NCI-H187 treated with DMSO at 0.1 percent for 48 hours (cell line): Measurements from ENCODE around the gene NIPAL4.
"Not testable (repeated sequence)": the region's sequence is repeated elsewhere in the genome, so short reads cannot be mapped to it uniquely, and the experiment has no call there.

Source experiments
- DNase-seq: peaks from one replicate; lab custom pipeline; 2025; lab: John Stamatoyannopoulos, UW

The NIPAL4 gene

DNA sequence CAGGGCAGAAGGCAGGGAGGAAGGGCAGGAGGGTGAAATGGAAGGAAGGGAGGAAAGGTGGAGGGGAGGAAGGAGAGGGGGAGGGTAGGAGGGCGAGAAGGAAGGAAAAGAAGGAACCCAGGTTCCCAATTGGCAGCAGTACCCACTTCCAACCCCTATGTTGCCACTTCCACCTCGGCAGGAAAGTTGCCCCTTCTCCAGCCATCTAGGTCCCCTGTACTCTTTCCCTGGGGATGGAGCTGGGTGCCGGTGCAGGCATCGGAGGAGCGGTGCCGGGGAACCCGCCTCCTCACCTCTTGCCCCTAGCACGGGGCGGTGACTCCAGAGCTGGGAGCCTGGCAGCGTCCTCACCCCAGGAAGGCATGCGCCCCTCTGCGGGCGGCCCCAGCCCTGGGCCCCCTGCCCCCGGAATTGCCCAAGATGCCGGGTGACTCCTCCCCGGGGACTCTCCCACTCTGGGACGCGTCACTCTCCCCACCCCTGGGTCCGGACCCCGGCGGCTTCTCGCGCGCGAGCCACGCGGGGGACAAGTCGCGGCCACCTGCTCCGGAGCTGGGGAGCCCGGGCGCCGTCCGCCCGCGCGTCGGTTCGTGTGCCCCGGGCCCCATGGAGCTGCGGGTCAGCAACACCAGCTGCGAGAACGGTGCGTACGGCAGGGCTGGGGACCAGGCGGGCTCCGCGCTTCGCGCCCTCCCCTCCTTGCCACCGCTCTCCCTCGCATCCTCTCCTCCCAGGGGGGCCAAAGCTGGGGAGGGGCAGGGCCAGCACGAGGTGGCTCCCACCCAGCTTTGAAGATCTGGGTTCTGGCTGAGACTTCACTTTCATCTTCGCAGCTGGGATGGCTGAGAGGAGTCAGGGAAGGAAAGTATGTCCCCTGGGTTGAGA lies at the start of gene NIPAL4:
Gene NIPAL4 (plus strand): TSS at position 499 of the 885 bp plus-strand sequence. CDS start 108 bp downstream, at position 607.
- DNase-seq = no peak

DNA sequence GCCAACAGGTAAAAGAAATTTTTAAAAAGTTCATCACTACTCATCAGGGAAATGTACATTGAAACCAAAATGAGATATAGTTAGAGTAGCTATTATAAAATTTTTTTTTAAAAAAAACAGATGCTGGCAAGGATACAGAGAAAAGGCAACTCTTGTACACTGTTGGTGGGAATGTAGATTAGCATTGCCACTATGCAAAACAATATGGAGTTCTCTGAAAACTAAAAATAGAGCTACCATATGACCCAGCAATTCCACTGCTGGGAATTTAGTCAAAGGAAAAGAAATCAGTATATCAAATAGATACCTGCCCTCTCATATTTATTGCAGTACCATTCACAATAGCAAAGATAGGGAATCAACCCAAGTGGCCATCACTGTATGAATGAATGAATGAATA lies 44.2 kb upstream of the NIPAL4 start:
- no peak for DNase-seq

DNA sequence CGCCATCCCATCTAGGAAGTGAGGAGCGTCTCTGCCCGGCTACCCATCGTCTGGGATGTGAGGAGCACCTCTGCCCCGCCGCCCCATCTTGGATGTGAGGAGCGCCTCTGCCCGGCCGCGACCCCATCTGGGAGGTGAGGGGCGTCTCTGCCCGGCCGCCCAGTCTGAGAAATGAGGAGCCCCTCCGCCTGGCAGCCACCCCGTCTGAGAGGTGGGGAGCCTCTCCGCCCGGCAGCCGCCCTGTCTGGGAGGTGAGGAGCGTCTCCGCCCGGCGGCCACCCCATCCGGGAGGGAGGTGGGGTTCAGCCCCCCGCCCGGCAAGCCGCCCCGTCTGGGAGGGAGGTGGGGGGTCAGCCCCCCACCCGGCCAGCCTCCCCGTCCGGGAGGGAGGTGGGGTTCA lies 40.5 kb upstream of the NIPAL4 start:
- not testable (repeated sequence) for DNase-seq

DNA sequence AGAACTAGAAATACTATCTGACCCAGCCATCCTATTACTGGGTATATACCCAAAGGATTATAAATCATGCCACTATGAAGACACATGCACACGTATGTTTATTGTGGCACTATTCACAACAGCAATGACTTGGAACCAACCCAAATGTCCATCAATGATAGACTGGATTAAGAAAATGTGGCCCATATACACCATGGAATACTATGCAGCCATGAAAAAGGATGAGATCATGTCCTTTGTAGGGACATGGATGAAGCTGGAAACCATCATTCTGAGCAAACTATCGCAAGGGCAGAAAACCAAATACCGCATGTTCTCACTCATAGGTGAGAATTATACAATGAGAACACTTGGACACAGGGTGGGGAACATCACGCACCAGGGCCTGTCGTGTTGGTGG lies 30.1 kb upstream of the NIPAL4 start:
- not testable (repeated sequence) for DNase-seq

DNA sequence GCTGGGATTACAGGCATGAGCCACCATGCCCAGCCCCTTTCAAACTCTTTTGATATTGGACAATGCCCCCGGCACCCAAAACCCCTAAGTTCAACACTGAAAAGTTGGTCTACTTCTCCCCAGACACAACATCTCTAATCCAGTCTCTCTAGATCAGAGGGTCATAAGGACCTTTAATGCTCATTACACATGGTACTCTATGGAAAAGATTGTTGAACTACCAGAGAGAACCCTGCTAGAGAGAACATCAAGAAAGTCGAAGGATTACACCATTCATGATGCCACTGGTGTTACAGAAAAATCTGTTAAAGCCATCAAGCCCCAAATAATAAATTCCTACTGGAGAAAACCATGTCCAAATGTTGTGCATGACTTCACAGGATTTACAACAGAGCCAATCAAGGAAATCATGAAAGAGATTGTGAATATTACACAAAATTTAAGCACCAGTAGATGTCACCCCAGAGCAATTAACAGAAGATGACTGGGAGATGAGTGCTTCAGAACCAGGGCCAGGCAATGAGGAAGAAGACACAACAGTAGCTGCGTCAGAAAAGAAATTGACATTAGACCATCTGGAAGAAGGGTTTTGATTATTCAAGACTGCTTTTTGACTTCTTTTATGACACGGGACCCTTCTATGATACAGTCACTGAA lies 28.3 kb upstream of the NIPAL4 start:
- DNase-seq = peak; percentile 12

DNA sequence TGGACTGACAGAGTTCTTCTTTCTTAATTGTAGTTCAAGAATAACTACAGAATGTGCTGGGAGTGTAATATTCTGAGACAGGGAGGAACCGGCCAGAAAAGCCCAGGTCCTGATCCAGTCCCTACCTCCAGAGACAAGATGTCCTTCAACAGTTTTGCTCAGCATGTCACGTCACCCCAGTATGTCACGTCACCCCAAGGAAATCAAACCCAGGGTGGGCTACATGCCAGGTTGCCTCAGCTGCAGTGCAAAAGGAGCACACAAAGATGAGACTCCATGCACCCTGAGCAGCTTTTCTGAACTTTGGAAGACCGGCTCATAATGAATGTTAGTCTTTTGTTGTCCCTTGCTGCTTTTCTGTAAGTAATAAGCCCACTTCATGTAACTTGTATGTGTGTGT lies 25.9 kb upstream of the NIPAL4 start:
- no peak for DNase-seq

DNA sequence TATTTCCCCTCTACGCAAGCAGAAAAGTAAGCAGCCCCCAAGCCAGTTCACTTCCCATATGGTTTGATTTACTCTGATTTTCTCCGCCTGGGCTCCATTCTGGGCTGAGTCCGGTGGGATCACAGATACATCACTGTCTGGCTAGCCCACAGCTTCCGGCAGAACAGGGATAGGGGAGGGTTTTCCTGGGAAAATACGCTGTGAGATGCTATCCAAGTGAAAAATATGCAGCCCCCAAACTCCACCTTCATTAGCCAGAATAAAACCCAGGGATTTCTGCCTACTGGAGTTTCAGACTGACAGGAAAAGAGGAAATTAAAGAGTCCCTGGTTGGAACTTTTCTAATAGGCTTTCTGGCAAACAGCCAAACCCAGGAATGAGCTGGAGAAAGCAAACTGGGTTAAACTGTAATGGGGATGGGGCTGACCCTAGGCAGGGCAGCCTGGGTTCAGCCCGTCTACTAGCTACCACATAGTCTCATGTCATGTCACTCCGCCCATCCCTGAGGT lies 16.9 kb upstream of the NIPAL4 start:
- DNase-seq = no peak

DNA sequence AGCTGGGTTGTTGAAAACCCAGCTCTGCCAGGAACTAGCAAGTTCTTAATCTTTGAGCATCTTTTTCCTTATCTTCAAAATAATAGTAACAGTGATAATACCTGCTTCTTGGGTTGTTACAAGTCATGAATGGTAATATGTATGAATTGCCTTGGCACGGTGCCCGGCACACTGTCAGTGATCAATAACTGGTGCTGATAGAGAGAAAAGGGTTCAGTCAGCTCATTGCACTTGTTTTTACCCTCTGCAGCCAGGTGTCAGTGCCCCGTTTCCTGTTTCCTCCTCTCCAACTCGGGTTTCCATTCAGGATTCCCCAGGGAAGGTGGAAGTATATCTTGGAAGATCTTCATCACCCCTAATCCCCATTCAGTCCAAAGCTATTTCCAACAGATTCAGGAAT lies 15.8 kb upstream of the NIPAL4 start:
- no peak for DNase-seq

DNA sequence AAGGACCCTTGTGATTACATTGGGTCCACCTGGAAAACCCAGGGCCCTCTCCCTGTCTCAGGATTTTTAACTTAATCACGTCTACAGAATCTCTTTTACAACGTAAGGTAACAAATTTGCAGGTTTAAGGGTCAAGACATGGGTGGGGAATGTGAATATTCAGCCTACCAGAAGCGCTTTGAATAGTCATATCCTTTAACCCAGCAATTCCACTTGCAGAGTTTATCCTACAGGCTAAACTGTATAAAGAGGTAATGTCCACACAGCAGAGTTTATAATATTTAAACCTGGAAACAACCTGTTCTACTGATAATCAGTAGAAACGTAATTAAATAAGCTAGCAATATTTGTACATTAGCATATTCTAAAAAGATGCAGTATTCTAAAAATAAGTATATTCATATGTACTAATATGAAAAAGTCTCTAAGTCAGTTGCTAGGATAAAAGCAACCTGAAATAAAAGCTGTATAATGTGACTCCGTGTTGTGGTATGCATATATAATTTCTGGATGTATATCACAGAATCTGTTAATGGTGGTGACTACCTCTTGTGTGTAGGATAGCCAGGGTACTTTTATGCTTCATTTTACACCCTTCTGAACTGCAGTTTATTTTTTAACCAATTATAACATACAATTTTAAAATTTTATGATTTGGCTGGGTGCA lies 14.1 kb upstream of the NIPAL4 start:
- DNase-seq = no peak

DNA sequence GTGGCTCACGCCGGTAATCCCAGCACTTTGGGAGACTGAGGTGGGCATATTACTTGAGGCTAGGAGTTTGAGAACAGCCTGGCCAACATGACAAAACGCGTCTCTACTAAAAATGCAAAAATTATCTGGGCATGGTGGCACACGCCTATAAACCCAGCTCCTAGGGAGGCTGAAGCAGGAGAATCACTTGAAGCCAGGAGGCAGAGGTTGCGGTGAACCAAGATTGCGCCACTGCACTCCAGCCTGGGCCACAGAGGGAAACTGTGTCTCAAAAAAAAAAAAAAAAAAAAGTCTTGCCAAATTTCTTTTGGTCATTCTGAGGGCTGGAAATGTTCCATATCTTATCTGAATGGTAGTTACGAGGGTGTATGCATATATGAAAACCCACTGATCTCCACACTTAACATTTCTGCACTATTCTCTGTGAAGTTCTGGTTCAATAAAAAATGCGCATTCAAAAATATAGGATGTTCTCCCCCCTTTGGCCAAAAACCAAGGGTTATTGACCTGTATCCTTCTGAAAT lies 13.5 kb upstream of the NIPAL4 start:
- no peak for DNase-seq

DNA sequence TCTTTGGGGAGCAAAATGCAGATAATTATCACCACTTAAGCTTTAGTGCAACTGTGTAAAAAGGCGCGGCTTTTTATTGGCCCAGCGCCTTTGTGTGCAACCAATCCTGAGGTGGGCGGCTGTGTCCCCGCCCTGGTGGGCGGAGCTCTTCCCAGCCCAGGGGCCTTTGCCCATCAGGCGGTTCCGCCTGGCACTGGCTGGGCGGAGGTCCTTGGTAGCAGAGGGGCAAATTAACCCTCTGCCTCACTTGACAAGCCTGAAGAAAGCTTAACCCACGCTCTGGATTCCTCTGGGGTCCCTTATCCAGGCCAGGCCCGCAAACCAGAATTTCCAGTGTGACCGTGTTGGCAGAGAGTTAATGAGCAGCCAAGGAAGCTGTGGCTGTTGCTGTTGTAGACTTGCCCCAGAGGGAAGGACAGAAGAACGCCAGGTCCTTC lies 12.8 kb upstream of the NIPAL4 start:
- no peak for DNase-seq

DNA sequence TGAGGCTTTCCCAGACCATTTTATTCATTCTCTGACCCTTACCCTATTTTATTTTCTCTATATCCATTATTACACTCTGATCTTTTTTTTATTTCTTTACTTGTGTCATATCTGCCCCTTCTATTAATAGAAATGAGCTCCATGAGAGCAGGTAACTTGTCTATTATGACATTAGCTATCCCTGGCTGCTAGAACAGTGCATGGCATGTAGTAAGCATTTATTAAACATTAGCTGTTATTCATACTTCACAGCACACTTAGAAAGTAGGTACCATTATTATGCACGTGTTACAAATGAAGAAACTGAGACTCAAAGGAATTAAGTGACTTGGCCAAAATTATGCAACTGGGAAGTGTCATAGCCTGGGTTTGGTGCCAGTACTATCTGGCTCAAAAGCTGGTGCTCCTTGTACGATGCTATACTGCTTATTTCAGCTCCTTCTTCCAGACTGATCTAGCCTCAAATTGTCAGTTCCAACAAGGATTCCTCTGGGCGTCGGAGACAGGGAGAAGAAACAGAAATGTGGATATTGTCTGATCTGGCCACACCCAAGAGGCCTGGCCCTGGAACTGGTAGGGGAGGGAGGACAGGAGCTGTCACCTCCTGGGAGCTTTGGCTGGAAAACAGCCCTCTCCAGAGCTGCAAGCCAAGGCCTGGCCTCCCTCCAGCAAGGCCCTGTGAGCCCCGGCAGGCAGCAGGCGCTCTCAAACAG lies 10.8 kb upstream of the NIPAL4 start:
- DNase-seq = no peak

DNA sequence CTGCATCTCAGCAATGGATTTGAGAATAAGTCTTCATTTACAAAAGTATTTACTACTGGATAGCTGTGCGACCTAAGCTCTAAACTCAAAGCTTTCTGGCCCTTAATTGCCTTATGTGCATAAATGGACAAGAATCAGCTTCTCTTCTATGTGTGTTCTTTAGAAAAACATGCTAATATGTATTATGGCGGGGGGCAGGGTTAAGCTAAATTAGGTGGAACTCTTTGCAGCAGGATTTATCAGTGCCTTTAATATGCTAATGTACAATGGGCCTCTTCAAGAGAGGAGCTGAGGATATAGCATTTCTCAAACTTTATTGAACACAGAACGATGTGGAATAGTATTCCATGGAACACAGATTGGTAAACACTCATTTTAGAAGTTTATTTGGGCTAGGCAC lies 10.0 kb upstream of the NIPAL4 start:
- no peak for DNase-seq

DNA sequence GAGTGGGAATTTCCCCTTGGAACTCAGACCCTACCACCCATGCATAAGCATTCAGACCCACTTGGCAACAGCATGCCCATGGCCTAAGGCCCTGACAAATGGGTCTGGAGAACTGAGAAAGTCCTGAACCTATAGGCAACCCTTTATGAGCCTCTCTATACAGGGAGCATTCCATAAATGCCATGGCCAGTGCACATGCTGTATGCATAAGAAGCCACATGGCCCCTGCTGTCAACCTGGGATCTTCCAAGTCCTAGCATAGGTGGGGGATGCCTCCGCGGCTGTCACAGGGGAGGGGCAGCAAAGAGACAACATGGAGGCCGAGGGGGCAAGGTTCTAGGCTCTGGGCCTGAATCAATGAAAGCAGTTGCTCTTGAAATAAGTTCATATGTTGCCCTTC lies 8.2 kb upstream of the NIPAL4 start:
- no peak for DNase-seq

DNA sequence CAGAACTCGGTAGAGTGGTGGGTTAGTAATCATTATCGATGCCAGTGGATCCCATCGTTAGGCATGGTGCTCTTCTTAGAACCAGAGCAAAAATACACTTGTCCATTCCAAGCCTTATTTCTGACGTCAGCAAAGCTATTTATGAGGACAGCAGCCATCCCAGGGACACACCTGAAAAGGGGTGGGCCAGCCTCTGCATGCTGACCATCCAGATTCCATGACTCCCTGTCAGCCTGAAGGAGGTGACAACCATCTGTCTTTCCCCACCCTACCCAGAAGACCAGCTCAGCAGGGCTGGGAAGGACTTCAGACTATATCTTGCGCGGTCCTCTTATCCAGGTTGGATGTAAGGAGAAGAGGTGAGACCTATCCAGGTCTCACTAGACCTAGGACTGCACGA lies 5.7 kb upstream of the NIPAL4 start:
- DNase-seq = no peak

DNA sequence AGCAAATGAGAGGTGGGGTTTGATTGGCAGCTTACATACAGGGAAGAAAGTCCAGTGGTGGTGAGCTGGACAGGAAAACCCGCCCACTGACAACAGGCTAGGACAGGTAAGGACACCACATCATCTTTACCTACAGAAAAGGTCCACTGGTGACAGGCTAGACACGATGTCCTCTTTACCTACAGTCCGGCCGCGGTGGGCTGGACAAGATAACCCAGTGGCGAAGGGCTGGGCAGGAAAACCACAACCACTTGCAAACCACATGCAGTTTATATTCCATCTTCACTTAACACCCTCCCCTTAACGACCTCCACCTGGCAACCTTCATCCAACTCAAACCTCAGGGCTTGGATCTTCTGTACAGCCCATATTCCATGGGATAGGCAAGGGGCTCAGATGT lies 5.0 kb upstream of the NIPAL4 start:
- DNase-seq = no peak

DNA sequence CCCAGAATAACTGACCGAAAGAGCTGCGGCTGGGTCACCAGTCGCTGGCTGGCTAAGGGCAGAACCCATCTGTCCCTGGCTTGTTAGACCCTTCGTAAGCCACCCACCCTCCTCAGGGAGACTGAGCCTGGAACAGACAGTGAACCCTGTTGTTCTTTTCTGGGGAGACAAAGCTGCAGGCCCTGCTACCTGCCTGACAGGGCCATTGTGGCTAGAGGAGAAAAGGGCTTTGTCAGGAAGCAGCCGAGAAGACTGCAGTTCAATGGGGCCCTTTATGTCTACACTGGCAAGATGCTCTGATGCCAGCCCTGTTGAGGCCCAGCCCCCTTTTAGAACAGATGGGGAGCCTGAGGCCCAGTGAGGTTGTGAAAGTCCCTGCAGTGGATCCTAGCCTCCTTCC lies 3.7 kb upstream of the NIPAL4 start:
- DNase-seq = no peak

DNA sequence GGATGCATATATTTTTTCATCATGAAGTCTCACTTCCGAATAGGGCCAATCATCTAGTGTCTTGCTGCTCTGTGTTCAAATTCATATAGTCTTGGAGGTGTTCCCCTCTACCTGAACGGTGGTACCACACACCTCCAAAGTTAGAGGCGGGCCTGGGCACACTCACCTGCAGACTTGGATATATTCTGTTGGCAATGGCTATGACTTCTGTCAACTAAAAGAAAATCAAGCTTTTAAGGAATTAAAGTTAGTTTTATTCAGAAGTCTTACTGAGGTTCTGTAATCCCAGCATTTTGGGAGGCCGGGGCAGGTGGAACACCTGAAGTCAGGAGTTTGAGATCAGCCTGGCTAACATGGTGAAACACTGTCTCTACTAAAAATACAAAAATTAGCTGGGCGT lies 2.6 kb upstream of the NIPAL4 start:
- no peak for DNase-seq

DNA sequence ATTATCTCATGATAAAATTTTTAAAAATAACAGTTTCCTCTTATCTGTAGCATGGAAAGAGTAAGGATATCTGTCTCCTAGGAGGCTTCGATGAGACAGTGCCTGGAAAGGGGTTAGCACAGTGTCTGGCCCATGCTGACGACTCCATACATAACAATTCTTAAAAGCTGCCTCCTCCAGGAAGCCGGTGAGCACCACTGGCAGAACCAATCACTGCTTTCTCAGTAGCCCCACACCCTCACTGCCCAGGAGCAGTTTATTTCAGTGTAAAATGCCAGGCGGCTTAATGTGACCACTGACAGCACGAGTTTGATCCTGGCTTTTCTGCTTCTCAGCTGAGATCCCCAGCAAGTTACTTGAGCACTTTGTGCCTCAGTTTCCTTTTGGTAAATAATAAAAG lies 1.2 kb upstream of the NIPAL4 start:
- DNase-seq = no peak

DNA sequence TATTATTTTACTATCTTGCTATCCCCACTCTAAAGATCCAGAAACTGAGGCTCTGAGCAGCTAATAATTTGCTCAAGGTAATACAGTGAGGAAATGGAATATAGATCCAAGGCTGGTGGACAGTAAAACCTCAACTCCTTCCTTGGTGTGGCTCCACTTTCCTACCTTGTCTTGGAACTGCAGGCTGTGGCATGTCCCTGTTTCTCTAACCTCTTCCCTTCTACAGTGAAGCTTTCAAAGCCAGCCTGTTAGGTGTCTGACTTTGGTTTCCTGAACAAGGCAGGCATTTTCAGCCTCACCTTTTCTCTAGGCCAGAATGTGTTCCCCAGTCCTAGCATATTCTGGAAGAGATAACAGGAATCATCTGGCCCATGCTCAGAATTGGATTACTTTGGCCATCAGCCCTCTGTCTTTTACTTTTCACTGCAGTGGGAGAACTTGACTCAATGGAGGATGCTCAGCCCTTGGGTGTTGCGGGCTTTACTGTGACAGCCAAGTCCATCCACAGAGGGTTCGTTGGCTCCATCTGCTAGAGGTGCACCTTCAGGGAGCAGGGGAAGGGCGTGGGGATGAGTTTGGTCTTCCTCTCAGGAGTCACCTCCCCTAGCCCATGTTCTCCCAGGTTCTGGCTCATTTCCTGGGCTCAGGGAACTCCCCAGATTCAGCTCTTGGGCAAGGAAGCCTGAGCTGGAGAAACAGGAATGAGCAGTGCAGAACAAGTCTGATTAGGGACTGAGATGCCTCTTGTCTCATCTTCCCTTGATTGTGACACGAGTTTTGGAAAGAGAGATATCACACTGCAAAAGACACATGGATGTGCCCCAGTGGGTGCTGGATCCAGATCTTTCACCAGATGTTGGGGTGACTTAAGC lies 1.1 kb downstream of the NIPAL4 start:
- DNase-seq = no peak

DNA sequence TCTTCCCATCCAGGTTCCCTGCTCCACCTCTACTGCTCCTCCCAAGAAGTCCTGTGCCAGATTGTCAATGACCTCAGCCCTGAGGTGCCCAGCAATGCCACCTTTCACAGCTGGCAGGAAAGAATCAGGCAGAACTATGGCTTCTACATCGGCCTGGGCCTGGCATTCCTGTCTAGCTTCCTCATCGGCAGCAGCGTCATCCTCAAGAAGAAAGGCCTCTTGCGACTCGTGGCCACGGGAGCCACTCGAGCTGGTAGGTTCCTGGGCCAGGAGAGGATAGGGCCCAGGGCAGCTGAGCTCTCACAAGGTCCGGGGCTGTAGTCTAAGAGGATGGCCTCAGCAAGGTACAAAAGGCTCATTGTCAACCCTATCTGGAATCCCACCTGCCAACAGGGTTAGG lies 3.1 kb downstream of the NIPAL4 start:
- DNase-seq = no peak
